ENCODE data around the gene ZP3.

GRCh38 chr7:76426246-76426645 lies 1.5 kb downstream of the ZP3 start:
- TF ChIP-seq CTCF (IDR thresholded peaks at IDR 0.05; ENCODE audit: poor library complexity) (no peak), EZH2 (IDR thresholded peaks at IDR 0.05; ENCODE audit: borderline replicate concordance) (no peak)

All from hepatocyte (in vitro differentiated cells).